Neural cell (in vitro differentiated cells): ENCODE data around the gene PADI2.

ENCODE experiments used
- CTCF ChIP-seq: fragments of 450-650 bp; IDR thresholded peaks from 2 replicates; pipeline ENCODE4 v1.5.1; 2014; ENCODE audit warnings: antibody characterized with exemption, mild to moderate bottlenecking, moderate library complexity; ENCODE audit not compliant: poor library complexity, severe bottlenecking
- EP300 ChIP-seq: fragments of 450-650 bp; conservative IDR thresholded peaks from 2 replicates; pipeline ENCODE4 v1.6.1; 2014; ENCODE audit warnings: antibody characterized with exemption, mild to moderate bottlenecking, moderate library complexity; ENCODE audit not compliant: poor library complexity, severe bottlenecking
- EZH2 ChIP-seq: fragments of 200-600, 300-800 bp; shearing (Covaris generic), sonication (generic); IDR thresholded peaks from 2 replicates; pipeline ENCODE4 v1.6.1; 2014; ENCODE audit warnings: antibody characterized with exemption, low read length, borderline replicate concordance, mild to moderate bottlenecking; ENCODE audit not compliant: insufficient read depth, poor library complexity, severe bottlenecking
- MXI1 ChIP-seq: fragments of 450-650 bp; conservative IDR thresholded peaks from 2 replicates; pipeline ENCODE4 v1.6.1; 2014; ENCODE audit warnings: antibody characterized with exemption, mild to moderate bottlenecking; ENCODE audit not compliant: poor library complexity, severe bottlenecking
- POLR2AphosphoS5 ChIP-seq: IDR thresholded peaks from 2 replicates; pipeline ENCODE4 v1.6.1; 2012
- RAD21 ChIP-seq: fragments of 450-650 bp; conservative IDR thresholded peaks from 2 replicates; pipeline ENCODE4 v1.6.1; 2014; ENCODE audit warnings: antibody characterized with exemption, mild to moderate bottlenecking, moderate library complexity
- SMC3 ChIP-seq: fragments of 450-650 bp; conservative IDR thresholded peaks from 2 replicates; pipeline ENCODE4 v1.6.1; 2014; ENCODE audit warnings: antibody characterized with exemption, mild to moderate bottlenecking, moderate library complexity; ENCODE audit not compliant: poor library complexity
- TAF1 ChIP-seq: IDR thresholded peaks from 2 replicates; pipeline ENCODE4 v1.6.1; 2012; ENCODE audit warnings: low read depth

GRCh38 chr1:17108360-17108759, 10.9 kb downstream of the PADI2 start:
- no peak for TF ChIP-seq CTCF
- no peak for TF ChIP-seq EP300
- no peak for TF ChIP-seq EZH2
- no peak for TF ChIP-seq POLR2AphosphoS5
- no peak for TF ChIP-seq TAF1
- TF ChIP-seq MXI1: no peak
- no peak for TF ChIP-seq SMC3
- no peak for TF ChIP-seq RAD21
